CD4-positive, alpha-beta T cell treated with Interleukin-17A for 1 hour (primary cell): Measurements from ENCODE around the gene FCHSD2.

Experiments used
- DNase-seq: peaks from one replicate; pipeline ENCODE4 v3.0.0-alpha.2; 2020

Gene FCHSD2

DNA sequence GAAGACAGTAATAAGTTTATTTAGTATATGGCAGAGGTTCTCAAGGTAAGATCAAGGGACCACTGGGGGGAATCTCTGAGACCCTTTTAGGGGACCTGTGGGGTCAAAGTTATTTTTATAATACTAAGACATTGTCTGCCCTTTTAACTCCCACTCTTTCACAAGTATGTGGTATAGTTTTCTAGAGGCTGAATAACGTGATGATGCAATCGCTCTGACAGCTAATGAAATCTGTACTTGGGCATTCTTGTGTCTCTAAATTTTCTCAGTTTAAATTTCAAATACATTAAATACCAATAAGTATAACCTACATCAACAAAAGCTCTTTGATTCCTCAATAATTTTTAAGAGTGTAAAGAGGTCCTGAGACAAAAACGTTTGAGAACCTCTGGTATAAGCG lies 180.0 kb downstream of the FCHSD2 start:
- no peak for DNase-seq

DNA sequence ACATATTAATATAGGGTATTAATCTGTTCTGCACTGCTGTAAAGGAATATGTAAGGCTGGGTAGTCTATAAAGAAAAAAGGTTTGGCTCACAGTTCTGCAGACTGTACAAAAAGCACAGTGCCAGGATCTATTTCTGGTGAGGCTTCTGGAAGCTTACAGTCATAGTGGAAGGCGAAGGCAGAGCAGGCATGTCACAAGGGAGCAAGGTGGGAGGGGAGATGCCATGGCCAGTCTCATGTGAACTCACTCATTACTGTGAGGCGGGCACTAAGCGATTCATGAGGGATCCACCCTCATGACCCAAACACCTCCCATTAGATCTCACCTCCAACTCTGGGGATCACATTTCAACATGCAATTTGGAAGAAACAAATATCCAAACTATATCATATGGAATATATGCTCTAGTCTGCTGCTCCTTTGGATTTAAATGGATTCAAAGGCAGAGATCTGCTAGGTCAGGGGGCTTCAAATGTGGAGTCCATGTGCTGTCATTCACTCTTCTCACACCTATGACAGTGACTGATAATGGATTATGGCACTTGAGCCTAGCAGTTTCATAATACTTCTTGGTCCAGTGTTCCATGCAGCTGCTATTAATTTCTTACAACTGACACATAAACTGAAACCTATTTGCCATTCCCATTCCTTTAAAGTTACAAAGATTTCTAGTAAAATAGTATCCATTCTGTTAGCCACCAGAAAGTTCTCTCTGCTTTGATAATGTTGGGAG lies 182.0 kb downstream of the FCHSD2 start:
- DNase-seq, result no peak

DNA sequence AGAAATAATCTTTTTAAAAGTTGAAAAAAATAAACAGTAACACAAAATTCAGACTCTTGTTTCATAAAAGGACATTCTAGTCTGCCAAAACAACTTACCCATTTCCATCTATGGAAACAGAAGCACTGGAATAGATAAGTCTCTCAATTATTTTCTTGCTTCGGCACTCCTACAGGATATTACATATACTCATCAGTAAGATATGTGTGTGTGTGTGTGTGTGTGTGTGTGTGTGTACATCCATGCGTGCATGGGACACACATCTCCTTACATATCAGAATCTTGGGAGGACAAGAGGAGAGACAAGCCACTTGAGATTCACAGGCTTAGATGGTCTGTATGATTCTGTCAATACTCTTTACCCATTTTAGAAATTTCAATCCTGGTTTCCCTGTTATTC lies 183.3 kb downstream of the FCHSD2 start:
- no peak for DNase-seq

DNA sequence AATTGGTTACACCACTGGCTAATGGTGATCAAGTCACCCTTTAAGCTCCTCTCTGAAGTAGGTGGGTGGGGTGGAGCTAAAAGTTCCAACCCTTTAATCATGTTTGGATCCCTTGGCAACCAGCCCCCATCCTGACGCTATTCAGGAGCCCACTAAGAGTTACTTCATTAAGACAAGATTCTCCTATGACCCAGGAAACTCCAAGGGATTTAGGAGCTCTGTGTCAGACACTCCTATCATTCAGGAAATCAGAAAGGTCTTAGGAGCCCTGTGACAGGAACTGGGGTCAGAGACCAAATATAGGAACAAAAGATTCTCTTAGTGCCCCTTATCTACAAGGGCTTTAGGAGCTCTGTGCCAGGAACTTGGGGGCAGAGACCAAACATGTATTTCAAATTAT lies 186.7 kb downstream of the FCHSD2 start:
- DNase-seq, result no peak

DNA sequence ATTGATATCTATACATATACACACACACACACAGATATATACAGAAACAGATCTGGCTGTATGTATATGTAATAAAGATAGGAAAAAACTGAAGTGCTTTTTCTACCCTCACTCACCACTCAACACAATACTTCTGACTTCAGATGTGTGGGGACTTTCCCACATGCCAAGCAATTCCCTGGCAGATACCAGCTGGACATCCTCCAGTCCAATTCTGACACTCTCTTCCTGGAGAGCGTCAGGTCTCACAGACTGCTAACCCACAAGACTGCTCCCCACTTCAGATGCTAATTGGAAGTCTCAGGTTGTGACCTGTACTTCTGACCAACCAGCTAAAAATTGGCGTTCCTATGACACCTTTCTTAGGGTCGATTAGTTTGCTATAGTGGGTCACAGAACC lies 187.3 kb downstream of the FCHSD2 start:
- DNase-seq, result no peak

DNA sequence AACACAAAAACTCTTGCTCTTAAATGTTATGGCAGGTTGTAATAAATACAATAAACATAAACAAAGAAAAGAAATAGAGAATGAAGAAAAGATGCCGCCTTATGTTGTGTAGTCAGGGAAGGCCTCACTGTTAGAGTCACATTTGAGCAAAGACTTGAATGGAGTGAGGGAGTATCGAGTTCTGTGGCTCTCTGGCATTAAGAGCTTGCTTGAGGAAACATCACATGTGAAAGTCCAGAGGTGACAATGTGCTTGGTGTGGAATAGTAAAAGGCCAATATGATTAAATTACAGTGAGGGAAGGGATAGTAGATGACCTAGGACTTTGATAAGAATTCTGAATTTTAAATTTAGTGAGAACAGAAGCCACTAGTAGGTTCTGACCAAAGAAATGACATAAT lies 188.5 kb downstream of the FCHSD2 start:
- no peak for DNase-seq

DNA sequence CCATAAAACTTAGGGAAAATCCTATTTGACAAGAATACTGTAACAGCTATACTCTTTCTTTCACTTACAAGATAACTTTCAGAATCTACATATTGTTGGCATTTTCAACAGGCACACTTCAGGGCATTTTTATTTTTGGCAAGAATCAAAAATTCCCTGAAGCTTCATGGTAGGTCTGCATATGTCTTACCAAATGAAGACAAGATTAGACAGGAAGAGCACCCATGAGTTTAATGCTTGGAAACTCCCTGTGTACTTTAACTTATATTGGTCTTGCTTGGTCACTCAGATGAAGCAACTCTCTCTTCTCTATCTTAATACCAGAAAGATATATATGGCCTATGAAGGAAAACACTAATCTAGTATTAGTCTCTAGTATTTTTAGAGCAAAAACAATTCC lies 190.2 kb downstream of the FCHSD2 start:
- DNase-seq, result no peak

DNA sequence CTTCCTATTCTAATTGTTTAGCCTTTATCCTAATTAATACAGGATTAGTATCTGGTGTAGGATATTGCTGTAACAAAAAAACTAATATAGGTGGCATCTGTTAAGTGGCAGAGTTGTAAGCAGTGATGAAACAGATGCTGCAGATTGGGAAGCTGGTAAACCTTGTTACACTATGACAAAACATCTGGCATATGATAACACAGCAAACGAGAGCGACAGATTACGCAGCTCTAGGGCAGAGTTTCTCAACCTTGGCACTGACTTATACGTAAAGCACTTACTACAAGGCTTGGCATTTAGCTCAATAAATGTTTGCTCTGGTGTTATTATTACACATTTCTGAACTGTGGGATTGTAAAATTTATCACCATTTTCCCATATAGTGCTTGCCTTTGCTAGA lies 190.9 kb downstream of the FCHSD2 start:
- DNase-seq, result no peak

DNA sequence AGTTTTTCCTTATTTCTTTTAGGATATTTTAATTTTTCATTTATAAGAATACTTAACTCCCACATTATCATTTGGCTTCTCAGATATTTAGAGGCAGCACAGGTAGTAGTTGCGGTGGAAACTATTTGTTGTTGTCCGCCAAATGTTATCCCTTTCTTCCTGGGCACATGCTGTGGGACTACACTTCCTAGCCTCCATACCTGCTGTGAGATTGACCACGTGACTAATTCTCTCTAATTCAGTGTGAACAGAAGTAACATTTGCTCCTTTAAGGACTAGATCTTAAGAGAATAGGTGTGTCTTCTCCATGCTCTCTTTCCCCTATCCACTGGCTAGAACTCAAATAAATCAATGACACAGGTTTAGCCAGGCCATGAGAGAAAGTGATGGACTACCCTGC lies 191.4 kb downstream of the FCHSD2 start:
- DNase-seq, result no peak

DNA sequence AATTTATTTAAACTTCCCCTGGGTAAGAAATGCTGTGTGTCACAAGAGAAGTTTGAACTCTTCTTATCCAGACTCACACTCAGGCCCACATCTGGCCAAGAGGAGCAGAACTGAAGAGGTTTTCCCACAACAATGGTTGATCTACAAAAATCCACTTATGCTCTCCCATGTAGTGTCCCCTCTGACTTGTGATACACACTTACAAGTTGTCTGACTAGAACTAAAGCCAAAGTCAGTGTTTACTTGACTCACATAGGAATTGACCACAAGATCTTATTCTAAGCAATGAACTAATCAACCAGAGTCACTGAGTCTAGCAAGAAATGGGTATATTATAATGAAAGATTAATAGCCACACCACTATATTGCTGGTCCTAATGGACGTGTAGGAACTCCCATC lies 194.9 kb downstream of the FCHSD2 start:
- no peak for DNase-seq

DNA sequence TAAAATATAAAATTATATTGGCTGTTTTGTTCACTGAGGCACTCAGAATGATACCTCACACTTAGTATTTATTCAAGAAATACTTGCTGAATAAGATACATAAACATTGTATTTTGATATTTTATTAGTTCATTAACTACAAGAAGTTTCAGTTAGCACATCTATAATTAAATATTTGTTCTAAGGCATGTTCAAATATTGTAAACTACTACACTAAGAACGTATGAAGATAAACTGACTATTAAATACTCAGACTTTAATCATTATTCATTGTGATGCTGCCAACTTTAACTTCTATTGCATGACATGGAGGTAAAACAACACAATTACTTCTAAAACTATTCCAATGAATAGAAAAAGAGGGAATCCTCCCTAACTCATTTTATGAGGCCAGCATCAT lies 198.5 kb downstream of the FCHSD2 start:
- DNase-seq, result no peak

DNA sequence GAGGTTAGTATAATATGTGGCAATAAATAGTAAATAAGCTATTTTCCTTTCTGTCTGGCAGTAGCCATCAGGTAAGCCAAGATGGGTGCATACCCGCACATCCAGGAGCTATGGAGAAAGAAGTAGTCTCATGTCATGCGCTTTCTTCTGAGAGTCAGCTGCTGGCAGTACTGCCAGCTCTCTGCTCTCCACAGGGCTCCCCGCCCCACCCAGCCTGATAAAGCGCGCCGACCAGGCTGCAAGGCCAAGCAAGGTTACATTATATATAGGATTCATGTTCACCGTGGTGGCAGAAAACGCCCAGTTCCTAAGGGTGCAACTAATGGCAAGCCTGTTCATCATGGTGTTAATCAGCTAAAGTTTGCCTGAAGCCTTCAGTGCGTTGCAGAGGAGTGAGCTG lies 201.7 kb downstream of the FCHSD2 start:
- DNase-seq, result no peak

DNA sequence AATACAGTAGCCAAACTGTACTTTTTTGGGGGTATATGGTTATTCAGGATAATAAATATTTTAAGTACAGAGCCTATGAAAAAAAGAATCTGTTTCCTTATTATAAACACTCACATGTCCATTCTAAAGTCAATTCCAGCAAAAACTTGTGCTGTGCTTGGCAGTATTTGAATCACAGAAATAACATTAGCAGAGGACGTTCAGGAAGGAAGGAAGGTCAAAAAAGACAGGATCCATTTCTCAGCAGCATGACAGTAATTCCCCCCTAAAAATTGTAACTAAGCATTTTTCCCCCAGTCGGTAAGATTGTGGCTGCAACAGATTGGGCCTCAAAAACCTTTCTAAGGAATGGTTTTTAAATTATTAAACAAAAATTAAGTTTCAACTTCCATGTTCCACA lies 203.1 kb downstream of the FCHSD2 start:
- DNase-seq, result no peak

DNA sequence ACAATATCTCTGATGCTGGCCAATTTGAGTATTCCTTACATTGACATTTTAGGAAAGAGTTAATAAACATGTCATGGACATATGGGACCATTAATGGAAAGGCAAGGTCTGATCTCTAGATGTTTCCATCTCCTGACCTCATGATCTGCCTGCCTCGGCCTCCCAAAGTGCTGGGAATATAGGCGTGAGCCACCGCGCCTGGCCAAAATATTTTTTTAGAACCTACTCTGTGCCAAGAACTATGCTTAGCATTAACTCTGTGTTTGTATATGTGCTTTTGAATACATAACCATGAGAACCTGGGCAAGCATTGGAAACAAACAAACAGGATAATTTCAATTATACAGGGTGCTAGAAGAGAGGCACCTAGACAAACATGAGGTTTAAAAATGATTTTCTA lies 204.7 kb downstream of the FCHSD2 start:
- no peak for DNase-seq

DNA sequence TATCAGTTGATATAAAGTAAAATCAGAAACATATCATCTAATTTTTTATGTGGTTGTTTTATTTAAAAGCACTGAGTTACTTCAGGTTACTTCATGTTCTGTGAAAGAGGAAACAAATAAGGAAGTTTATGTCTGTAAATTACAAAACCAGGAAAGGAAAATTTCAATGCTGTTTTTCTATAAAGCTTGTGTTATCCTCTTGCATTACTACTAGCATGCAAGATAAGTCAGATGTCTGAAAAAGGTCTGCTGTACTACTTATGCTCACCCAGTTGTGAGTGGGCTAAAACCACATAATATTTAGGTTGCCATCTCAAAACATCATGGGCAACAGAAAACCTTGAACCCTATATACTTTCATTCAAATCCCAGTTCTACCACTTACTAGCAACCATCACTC lies 206.4 kb downstream of the FCHSD2 start:
- DNase-seq, result no peak

DNA sequence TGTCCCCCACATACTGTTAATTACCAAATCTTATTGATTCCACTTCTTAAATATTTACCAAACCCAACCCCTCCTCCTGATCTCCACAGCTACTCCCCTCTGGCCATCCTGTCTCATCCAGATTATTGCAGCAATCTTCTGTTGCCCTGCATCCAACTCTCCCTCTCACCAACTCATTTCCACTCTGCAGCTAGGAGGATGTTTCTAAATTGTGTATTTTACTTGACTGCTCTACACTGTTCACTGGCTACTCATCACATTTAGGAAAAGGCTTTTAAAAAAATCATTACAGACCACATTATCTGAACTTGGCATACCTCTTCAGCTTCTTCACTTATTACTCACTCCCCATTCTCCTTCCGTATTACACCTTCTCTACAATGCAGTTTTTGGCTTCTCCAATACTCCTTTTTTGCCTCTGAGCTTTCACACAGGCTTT lies 210.0 kb downstream of the FCHSD2 start:
- no peak for DNase-seq

DNA sequence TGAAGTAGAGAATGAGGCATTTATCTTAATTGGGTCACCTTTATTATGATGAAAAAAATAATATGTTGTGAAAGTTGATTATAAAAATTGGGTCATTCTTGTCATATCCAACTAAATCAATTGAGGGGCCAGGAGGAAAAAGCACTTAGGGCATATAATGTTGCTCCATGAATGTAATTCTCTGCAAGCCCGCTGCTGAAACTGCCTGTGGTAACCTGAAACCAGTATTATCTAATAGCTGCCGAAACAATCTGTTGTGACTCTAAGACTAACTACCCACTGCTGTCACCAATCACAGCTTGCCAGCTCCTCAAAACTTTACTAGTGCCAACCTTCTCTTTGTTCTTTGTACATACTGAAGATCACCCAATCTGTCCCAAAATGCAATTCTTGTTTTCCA lies 212.1 kb downstream of the FCHSD2 start:
- no peak for DNase-seq

DNA sequence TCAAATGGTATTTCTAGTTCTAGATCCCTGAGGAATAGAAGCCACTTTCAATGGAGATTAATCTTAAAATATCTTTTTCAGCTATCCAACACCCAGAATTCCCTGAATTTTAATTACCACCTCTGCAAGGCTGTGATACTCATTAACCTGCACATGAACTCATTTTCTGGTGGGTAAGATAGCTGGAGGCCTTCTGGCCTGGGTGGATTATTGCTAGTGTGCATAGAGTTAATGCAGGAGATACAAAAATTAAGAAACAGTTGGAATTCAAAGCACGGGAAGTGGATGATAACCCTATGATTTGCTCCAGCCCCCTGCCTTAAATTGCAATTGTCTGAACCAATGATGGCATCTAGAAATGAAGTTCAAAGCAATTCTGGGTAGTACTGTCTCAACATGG lies 212.9 kb downstream of the FCHSD2 start:
- DNase-seq, result no peak

DNA sequence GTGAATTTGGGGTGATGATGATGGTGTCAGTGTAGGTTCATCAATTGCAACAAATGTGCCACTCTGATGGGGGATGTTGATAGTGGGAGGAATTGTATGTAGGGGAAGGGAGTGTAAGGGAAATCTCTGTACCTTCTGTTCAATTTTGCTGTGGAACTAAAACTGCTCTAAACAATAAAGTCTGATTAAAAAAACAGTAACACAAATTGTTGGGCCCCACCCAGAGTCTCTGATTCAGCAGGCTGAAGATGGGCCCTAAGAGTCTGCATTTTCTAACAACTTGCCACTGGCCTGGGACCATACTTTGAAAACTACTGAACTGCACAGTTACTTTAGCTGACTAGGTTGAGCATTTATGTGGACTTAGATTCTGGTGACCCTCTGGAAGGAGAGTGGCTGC lies 214.7 kb downstream of the FCHSD2 start:
- no peak for DNase-seq

DNA sequence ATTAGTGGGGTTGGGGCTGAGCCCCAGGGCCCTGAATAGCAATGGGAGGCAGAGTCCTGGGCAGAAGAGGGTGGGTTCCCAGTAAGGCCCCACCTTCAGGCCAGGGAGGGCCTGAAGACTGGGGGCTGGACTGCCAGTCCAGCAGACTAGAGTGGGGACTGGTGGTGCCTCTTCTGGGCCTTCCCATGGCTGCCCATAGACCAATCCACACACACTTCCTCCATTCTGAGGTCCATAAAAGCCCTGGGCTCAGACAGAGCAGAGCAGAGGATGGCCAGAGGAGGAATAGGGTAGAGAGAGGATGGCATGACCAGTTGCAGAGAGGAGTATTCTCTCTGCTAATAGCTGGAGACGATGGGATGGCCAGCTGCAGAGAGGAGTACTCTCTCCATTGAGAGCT lies 216.0 kb downstream of the FCHSD2 start:
- no peak for DNase-seq

DNA sequence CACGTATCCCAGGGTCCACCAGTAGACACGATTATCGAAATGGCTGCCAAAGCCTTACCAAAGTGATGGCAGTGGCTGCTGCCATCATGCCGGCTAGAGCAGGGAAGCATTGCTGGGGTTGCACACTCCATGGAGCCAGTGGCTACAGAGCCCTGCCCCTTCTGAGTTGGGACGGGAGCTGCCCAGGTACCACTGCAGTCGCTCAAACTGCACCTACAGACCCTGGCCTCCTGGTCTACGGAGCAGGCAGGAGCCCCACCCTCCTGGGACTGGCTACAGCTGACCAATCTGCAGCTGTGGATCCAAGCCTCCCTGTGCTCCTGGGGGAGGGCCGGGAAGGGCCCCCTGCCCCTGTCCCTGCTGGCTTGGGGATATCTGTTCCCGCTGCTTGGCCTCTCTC lies 216.5 kb downstream of the FCHSD2 start:
- no peak for DNase-seq

DNA sequence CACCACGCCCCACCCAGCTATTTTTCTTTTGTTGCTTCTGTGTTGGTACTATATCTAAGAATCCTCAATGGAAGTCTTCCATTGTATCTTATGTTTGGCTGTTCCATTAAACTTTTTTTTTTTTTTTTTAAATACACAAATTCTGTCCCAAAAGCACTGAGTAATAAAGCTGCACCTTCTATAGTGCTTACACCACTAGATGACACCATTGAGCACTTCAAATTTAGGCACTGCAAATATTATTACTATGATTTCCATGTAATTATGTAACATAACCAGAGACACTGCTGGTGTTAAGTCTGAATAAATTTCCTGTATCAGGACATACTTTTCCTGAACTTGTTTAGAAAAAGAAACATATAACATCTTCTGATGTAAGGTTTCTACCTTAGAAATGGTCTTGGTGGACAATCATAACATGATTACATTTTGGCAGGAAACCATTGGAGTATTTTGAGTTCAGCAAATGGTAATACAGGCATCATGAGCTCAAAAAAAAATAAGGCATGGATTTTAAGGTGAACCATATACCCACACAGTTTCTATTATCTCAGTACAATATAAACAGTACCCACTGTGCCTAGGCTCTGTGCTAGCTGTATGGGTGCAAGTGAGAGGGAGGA lies 217.4 kb downstream of the FCHSD2 start:
- peak; percentile 49 for DNase-seq

DNA sequence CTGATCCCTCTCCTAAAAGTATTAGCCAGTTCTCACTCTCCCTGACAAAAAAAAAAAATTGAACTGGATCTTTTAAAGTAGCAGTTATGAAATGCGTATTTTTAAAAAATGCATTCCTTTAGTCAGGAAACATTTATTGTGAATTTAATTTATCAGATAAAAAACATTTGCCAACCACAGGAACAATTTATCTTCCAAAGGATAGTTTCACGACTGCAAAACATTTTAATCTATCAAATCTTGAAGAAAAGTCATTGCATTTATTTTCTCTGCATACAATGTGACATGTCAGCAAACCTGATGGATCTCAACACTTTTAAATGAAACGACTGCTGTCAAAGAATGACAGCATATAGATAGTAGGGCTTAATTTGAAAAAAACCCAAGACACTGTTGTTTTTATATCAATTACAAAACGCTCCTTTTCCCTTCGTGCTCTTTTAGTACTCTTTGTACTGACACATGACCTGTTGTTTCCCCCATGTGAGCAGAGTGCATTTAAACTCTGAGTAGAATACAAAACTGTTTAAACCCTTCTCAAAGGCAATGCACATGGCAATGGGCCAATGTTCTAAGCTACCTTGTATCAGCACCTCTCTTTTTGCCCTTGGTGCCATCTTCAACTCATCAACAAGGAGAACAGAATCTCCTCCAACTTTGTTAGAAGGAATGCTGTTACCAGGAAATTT lies 220.9 kb downstream of the FCHSD2 start:
- DNase-seq, result no peak

DNA sequence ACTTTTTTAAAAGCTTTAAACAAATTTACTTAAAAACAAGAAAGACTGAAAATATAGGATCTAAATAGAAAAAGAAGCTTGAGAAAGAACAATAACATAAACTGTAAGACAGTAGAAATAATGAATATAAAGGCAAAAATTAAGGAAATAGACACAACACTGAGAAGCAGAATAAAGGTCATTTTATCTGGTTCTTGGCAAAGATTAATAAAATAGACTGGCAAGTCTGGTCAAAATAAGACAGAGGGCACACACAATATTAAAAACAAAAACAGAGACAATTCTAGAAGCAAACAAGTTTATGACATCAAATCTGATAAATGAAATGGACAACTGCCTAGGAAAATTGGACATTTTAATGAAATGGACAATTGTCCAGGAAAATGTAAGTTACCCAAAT lies 222.1 kb downstream of the FCHSD2 start:
- DNase-seq, result no peak

DNA sequence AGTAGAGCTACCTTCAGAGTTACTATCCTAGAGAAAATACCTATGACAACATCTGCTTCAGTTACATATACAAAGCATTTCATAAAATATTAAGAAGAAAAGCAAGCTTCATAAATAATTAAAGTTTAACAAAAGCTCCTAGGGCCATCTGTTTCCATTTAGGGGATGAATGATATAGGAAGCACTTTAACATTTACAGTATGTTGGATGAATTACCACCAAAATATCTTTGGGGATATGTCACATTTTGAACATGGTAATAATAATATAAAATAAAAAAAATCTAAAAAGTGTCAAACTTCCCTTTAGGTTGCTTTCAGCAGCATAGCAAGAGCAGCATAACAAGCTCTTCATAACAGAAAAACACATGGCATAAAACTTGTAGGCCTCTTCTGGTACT lies 223.3 kb downstream of the FCHSD2 start:
- no peak for DNase-seq
